Measurements from ENCODE around the gene SMYD4.
"Not testable (repeated sequence)": the region's sequence is repeated elsewhere in the genome, so short reads cannot be mapped to it uniquely, and the experiment has no call there.

SMYD4 gene

DNA sequence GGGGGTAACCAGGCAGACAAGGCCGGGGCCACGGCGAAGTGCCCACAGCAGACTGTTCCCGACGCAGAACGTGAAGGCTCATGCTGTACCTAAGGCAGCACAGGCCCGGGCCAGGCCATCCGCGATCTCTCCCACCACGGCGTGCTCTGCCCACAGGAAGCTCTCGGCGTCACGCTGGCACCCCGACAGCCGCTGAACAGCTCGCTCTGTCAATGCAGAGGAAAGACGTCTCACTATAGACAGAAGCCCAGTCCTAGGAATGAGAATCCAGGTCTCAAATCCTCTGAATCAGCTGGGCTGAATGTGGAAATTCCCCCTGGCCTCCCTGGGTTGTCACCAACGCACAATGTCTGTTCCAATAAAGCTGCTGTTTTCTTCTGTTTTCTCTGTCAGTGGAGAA is 46.4 kb downstream of the SMYD4 start:
- no peak for DNase-seq (ENCODE audit: low spot score)

DNA sequence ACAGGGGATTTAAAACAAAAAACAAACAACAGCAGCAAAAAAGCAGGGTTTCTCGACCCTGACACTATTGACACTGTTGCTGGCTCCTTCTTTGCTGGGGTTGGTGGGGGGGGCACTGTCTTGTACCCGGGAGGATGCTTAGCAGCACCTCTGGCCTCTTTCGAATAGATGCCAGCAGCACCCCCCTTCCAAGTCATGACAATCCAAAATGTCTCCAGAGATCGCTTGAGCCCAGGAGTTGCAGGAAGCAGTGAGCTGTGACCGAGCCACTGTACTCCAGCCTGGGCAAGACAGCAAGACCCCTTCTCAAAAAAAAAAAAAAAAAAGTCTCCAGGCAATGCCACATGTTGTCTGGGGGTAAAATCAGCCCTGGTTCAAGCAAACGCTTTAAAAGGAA is 47.5 kb downstream of the SMYD4 start:
- DNase-seq (ENCODE audit: low spot score) = no peak

DNA sequence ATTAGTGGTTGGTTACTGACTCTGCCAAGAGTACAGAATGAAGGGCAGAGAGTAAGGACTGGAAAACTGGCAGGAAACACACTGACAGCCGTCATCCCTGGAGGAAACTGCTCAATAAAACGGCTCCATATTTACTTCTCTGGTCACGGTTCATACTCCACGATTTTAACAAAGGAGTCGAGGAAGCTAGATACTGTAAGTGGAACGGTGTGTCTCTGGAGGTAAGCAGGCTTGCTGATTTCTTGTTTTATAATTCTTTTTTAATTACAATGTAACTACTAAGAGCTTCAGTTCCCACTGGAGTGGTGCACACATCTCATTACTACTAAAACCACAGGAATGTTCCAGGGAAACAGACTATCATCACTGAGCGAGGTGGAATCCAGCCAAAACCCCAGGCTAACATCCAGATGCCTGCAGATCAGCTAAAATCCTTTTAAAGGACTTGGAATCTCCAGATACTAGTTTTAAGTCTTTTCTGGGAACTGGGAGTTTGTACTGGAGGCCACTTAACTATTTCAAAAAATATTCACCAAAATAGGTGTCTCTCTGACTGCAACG is 50.1 kb downstream of the SMYD4 start:
- DNase-seq (ENCODE audit: low spot score) = no peak

DNA sequence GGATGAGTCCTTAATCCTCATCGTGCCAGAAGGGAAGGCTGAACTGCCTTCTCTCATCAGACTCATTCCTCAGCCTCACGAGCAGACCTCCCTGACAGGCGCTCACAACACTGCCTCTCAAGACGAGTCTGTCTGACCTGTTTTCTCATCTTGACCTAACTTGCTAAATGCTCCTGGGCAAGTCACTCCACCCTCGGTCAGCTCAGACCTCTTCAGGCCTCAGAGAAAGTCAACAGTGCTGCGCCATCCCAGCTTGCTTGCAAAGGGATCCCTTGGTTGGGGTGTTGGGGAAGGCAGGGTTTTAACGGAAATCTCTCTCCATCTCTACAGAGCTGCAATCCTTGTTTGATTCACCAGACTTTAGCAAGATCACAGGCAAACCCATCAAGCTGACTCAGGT is 52.8 kb downstream of the SMYD4 start:
- no peak for DNase-seq (ENCODE audit: low spot score)

DNA sequence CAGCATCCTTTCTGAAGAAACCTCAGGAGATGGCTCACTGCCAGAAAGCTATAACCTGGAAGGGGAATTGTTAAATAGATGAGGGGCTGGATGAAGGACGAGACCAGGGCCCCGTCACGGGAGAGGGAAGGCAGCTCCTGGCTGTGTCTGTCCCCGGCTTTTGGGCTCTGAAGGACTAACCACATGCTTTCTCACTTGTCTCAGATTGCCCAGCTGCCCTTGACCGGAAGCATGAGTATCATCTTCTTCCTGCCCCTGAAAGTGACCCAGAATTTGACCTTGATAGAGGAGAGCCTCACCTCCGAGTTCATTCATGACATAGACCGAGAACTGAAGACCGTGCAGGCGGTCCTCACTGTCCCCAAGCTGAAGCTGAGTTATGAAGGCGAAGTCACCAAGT is 53.4 kb downstream of the SMYD4 start:
- DNase-seq (ENCODE audit: low spot score) = no peak

DNA sequence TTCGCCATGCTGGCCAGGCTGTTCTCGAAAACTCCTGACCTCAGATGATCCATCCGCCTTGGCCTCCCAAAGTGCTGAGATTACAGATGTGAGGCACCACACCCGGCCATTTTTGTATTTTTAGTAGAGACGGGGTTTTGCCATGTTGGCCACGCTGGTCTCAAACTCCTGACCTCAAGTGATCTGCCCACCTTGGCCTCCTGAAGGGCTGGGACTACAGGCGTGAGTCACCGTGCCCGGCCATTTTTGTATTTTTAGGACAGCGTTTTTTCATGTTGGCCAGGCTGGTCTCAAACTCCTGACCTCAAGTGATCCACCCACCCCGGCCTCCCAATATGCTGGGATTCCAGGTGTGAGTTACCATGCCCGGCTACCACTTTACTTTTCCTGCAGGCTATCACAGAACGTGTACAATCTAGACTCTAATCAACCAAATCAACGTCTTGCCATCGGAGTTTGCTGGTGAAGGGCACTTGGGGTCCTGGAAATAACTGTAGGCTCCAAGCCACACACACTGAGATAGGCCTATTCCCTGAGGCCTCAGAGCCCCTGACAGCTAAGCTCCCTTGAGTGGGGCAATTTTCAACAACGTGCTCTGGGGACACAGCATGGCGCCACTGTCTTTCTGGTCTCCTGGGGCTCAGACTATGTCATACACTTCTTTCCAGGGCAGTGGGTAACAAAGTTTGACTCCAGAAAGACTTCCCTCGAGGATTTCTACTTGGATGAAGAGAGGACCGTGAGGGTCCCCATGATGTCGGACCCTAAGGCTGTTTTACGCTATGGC is 55.1 kb downstream of the SMYD4 start:
- DNase-seq (ENCODE audit: low spot score) = no peak

DNA sequence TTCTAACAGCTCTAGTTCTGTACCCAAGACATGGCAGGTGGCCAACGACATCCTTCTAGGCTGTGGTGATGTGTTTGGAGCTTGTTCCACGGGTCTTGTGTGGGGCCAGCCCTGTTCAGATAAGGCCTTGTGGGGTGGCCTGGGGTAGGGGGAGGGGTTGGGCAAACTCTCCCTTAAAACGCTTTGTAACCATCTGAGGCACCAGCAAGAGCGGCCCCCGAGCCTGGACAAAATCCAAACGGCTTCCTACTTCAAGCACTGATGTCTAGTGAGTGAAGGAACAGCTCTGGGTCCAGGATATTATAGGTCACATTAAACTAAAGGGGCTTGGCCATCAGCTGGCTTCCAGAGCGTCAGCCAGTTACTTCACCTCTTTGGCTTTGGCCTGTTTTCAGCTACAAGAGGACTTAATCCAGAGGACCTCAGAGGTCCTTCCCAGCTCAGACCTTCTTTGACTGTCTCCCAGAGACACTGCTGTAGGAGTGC is 56.0 kb downstream of the SMYD4 start:
- DNase-seq (ENCODE audit: low spot score) = no peak

DNA sequence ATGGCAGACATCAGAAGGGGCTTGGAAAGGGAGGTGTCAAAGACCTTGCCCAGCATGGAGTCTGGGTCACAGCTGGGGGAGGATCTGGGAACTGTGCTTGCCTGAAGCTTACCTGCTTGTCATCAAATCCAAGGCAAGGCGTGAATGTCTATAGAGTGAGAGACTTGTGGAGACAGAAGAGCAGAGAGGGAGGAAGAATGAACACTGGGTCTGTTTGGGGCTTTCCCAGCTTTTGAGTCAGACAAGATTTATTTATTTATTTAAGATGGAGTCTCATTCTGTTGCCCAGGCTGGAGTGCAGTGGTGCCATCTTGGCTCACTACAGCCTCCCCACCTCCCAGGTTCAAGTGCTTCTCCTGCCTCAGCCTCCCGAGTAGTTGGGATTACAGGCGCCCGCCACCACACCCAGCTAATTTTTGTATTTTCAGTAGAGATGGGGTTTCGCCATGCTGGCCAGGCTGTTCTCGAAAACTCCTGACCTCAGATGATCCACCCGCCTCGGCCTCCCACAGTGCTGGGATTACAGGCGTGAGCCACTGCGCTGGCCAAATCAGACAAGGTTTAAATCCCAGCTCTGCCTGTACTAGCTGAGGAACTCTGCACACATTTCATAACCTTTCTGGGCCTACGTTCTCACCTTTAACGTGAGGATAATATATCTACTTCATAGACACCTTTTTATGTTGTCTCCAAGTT is 56.6 kb downstream of the SMYD4 start:
- DNase-seq (ENCODE audit: low spot score) = not testable (repeated sequence)

DNA sequence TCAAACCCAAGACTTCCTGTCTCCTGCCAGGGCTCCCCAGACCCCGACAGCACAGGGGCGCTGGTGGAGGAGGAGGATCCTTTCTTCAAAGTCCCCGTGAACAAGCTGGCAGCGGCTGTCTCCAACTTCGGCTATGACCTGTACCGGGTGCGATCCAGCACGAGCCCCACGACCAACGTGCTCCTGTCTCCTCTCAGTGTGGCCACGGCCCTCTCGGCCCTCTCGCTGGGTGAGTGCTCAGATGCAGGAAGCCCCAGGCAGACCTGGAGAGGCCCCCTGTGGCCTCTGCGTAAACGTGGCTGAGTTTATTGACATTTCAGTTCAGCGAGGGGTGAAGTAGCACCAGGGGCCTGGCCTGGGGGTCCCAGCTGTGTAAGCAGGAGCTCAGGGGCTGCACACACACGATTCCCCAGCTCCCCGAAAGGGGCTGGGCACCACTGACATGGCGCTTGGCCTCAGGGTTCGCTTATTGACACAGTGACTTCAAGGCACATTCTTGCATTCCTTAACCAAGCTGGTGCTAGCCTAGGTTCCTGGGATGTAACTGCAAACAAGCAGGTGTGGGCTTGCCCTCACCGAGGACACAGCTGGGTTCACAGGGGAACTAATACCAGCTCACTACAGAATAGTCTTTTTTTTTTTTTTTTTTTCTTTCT is 59.8 kb downstream of the SMYD4 start:
- DNase-seq (ENCODE audit: low spot score) = no peak

DNA sequence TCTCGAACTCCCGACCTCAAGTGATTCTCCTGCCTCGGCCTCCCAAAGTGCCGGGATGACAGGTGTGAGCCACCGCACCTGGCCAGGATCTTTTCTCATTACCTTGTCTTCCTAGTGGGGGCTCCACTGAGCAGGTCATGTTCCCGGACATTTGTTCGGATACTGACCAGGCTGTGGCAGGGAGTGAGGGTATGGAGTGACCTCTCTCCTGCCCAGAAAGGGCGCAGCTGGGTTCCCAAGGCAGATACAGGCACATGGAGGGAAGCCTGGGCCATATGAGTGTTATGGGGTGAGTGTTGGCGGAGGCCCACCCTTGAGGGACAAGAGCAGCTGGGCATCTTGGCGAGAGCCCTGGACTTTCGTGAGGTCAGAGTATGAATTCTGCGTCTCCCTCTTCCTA is 62.3 kb downstream of the SMYD4 start:
- DNase-seq (ENCODE audit: low spot score) = no peak

DNA sequence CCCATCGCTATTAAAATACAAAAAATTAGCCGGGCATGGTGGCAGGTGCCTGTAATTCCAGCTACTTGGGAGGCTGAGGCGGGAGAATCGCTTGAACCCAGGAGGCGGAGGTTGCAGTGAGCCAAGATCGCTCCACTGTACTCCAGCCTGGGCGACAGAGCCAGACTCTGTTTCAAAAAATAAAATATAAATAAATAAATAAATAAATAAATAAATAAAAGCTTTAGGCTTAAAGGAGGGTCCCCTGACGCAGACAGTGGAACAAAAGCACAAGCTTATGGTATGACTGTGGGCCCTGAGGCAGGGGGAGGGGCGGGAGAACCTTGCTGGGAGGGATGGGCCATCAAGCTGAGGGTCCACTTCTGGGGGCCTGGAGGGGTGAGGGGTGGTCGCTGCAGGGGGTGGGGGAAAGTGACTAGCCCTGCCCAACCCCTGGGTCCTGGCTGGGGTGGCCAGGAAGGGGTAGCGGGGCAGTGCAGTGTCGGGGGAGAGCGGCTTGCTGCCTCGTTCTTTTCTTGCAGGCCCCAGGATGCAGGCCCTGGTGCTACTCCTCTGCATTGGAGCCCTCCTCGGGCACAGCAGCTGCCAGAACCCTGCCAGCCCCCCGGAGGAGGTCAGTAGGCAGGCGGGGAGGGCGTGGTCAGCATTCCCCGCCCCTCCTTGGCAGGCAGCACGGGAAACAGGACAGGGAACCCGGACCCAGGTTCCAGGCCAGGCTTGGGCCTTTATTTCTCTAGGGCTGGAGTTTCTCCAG is 63.1 kb downstream of the SMYD4 start:
- DNase-seq (ENCODE audit: low spot score) = no peak

DNA sequence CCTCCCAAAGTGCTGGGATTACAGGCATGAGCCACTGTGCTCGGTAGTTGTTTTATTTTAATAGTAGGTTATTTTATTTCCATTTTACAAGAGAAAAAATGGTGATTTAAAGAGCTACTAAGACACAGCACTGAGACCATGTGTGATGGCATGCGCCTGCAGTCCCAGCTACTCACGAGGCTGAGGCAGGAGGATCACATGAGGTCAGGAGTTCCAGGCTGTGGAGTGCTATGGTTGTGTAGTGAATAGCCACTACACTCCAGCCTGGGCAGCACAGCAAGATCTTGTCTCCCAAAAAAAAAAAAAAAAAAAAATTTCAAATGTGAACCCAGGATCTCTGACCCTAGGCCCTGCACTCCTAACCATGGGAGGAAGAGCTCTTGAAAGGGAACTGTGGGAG is 64.1 kb downstream of the SMYD4 start:
- no peak for DNase-seq (ENCODE audit: low spot score)

DNA sequence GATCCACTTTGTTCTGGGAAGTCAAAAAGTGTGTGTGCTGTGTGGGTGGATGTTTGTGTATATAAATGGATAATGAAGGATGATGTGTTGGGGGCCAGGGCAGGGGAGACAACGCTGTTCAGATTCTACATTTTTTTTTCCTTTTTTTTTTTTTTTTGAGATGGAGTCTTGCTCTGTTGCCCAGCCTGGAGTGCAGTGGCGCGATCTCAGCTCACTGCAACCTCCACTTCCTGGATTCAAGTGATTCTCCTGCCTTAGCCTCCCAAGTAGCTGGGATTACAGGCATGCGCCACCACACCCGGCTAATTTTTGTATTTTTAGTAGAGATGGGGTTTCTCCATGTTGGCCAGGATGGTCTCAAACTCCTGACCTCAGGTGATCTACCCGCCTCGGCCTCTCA is 65.0 kb downstream of the SMYD4 start:
- DNase-seq (ENCODE audit: low spot score) = not testable (repeated sequence)

DNA sequence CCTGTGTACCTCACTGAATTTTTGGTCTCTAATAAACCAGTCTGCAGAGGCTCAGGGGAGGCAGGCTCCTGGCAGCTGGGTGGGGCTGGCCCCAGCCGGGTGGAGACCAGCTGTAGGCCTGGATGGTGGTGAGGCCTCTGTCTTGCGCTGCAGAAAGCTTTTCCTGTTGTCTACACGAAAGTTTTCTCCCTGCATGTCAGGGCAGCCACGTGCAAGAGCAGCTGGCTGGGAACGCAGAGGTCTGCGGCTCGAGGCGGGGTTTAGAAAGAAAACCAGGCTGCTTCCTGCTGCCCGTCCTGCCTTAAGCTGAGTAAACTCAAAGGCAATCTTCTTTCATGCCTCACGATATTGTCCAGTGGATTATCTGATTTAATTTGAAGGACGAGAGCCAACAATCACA is 65.4 kb downstream of the SMYD4 start:
- DNase-seq (ENCODE audit: low spot score) = peak; percentile 64

DNA sequence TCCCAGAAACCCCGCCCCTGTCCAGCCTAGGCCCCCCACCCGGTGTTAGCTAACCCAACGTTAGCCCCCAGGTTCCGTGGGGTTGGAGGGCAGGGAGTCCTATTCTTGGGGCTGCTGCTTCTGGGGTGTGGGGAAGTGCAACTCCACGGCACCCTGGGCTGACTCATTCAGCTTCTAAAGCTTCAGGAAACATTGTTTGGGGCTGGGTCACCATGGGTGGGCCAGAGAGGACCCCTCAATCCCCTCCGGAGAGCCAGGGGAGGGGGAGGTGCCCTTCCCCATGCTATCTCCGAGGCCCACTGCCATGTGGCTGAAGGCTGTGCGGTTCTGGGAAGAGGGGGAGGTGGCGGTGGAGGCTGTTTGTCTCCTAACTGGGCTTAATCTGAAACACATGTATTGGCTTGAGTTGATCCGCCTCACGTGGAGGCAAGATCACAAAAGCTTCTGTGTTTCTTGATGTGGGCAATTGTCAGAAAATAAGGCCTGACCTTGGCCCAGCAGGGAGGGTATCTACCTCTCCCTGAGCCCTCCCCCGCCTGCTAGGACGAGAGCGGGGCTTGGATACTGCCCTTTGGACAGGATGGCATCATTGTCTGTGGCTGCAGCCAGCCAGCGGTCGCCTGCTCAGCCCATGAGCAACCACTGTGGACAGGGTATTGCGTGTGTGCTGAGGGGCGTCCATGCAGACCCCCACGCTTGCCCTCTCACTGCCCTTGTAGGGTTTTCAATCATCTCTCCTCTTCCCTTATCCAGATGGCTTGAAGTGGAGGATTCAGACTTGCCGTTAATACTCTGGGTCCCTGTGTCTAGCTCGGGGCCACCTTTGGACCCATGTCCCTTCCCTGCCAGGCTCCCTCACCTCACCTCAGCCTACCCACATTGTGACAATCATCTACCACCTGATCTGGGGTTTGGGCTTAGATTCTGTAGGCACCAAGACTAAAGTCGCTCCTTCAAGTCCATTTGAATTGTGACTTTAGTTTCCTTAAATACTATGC is 66.5 kb downstream of the SMYD4 start:
- DNase-seq (ENCODE audit: low spot score) = peak; percentile 87

DNA sequence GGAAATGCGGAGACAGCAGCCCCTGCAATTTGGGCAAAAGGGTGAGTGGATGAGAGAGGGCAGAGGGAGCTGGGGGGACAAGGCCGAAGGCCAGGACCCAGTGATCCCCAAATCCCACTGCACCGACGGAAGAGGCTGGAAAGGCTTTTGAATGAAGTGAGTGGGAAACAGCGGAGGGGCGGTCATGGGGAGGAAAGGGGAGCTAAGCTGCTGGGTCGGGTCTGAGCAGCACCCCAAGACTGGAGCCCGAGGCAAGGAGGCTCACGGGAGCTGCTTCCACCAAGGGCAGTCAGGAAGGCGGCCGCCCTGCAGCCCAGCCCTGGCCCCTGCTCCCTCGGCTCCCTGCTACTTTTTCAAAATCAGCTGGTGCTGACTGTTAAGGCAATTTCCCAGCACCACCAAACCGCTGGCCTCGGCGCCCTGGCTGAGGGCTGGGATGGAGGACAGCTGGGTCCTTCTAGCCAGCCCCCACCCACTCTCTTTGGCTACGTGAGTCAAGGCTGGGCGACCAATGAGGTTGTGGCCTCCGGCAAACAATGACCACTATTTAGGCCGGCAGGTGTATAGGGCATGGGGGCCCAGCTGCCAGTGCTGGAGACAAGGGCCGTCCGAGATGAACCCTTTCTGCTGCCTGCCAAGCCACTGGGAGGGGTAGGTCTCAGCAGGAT is 67.3 kb downstream of the SMYD4 start:
- peak; percentile 65 for DNase-seq (ENCODE audit: low spot score)

DNA sequence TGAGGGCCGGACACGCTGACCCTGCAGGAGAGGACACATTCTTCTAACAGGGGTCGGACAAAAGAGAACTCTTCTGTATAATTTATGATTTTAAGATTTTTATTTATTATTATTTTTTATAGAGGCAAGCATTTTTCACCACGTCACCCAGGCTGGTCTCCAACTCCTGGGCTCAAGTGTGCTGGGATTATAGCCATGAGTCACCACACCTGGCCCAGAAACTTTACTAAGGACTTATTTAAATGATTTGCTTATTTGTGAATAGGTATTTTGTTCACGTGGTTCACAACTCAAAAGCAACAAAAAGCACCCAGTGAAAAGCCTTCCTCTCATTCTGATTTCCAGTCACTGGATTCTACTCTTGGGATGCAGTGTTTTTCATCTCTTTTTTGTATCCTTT is 70.2 kb downstream of the SMYD4 start:
- no peak for DNase-seq (ENCODE audit: low spot score)

DNA sequence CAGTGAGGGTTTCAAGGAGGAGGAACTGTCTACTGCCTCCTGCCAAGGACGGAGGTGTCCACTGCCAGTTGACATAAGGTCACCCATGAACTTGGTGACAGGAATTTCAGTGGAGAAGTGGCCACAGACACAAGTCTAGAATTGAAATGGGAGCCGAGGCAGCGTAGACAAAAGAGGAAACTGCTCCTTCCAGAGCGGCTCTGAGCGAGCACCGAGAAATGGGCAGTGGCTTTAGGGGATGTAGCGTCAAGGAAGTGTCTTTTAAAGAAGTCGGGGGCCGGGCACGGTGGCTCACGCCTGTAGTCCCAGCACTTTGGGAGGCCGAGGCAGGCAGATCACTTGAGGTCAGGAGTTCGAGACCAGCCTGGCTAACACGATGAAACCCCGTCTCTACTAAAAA is 70.9 kb downstream of the SMYD4 start:
- DNase-seq (ENCODE audit: low spot score) = no peak

DNA sequence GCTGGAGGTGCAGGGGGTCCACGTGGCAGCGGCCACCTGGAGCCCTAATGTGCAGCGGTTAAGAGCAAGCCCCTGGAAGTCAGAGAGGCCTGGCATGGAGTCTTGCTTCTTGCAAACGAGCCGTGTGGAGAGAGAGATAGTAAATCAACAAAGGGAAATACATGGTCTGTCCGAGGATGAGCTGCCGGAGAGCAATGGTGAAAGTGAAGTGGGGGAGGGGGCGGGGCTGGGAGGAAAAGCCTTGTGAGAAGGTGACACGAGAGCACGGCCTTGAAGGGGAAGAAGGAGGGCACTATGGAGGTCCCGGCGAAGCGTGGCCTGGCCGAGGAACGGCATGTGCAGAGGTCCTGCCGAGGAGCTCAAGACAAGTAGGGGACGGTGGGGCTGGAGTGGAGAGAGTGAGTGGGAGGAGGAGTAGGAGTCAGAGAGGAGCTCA is 73.9 kb downstream of the SMYD4 start:
- peak; percentile 41 for DNase-seq (ENCODE audit: low spot score)
